GM18526 (cell line): ENCODE results near the gene PCIF1.

Experiments used
- POLR2A ChIP-seq: IDR thresholded peaks from 3 replicates; pipeline ENCODE4 v1.6.1; 2011; ENCODE audit not compliant: insufficient read length; ENCODE audit errors: extremely low read depth

PCIF1 gene

DNA sequence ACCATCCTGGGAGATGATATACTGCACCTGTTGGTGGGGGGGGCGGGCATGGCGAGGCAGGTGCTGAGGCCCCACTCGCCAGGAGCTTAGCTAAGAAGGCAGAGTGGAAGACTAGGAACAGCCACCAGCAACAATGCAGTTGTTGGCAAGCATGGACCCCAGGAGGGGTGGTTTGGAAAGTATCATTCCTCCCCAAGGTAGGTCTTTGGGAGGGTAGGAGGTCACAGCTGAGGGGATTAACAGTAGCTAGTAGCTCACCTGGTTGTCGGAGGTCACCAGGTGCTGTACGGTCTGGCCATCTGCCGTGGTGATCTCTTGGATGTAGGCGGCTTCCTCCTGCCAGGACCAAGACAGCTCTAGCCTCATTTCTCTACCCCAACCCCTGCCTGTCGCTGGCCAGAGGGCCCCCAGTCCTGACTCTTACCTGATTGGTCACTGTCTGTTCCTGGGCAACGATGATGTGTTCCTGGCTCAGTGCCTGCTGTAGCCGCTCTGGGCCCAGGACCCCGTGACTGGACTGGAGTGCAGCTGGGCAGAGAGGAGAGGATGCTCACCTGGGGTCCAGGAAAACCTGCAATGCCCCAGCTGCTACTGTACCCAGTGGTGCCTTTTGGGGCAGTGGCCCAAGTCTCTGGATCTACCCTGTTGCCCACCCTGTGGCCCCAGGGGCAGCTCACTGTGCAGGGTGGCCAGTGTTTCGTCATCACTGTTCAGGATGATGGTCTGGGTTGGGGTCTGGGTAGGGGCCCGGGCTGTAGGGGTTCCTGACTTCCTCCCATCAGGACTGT lies 15.3 kb downstream of the PCIF1 start:
- TF ChIP-seq POLR2A: no peak

DNA sequence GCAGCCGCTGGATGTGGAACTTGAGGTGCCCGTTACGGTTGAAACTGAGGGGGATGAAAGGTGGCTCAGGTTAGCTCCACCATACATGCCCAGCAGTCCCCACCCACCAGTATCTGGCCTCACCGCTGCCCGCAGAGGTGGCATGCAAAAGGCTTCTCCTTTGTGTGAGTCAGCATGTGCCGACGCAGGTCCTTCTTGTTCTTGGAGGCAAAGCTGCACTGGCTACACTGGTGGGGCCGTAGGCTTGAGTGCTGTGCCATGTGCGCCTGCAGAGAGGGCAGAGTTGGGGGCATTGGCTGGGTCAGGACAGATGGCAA lies 15.8 kb downstream of the PCIF1 start:
- no peak for TF ChIP-seq POLR2A

- no peak for TF ChIP-seq POLR2A
Observed at GRCh38 chr20:45951925-45952834, 17.7 kb downstream of the PCIF1 start.

- TF ChIP-seq POLR2A: no peak
Observed at GRCh38 chr20:45952861-45953260, 18.4 kb downstream of the PCIF1 start.

GRCh38 chr20:45953672-45954071 lies 19.2 kb downstream of the PCIF1 start:
- TF ChIP-seq POLR2A: no peak

DNA sequence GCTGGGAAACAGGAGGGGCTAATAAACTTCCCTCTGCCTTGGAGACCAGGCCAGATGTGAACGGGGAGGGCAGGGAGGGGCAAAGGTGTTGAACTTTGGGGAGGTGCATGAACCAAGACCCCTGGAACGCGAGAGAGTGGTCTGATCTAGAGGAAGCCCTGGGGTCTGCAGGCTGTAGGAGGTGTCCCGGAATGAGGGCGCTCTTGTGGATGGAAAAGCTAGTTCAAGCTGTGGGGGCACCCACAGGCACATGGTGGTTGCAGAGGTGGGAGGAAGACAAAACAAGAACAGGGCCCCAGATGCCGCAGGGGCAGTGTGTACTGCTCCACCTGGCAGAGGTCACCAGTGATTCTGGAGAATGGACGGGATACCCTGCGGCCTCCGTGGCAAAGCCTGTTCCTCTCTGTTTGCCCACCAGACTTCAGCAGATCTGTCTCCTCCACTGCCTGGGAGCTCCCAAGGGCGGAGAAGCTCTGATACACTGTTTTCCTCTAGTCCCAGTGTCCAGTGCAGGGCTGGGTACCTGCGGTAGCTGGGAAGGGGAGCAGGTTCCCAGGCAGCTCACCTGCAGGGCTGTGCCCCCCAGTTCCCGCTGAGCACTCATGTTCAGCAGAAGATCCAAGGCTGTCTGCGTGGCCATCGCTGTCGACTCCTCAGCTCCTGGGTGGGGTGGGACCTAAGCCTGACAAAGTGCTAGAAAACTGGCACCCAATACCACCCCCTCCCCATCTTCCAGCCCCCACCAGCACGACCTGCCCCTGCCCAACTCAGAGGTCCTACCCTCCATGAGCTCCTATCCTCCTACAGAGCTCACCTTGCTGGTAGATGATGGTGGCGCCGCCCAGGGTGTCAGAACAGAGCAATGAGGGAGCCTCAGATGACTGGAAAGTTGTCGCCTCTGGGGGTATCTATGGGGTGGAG lies 22.8 kb downstream of the PCIF1 start:
- no peak for TF ChIP-seq POLR2A

GRCh38 chr20:45958593-45958992 lies 24.1 kb downstream of the PCIF1 start:
- no peak for TF ChIP-seq POLR2A

DNA sequence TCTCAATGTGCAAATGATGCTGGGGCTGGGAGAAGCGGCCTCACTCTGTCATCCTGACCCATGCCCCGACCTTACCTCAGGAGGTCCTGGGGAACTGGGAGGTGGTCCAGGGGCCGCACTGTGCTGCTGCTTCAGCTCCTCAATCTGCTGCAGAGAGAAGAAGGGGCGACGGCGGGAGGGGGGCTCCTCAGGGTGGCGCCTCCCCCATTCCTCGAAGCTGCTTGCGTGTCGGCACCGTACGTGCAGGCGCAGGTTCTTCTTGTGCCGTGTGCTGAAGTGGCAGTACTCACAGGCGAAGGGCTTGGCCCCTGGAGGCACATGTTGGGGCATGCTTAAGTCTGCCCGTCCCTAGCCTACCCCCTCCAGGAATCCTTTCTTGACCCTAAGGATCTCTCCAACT lies 24.6 kb downstream of the PCIF1 start:
- TF ChIP-seq POLR2A: no peak

GRCh38 chr20:45959956-45960630 lies 25.6 kb downstream of the PCIF1 start:
- TF ChIP-seq POLR2A: no peak

GRCh38 chr20:45962031-45962755 lies 27.7 kb downstream of the PCIF1 start:
- no peak for TF ChIP-seq POLR2A

- TF ChIP-seq POLR2A: no peak
Observed at GRCh38 chr20:45963059-45964005, 28.8 kb downstream of the PCIF1 start.

DNA sequence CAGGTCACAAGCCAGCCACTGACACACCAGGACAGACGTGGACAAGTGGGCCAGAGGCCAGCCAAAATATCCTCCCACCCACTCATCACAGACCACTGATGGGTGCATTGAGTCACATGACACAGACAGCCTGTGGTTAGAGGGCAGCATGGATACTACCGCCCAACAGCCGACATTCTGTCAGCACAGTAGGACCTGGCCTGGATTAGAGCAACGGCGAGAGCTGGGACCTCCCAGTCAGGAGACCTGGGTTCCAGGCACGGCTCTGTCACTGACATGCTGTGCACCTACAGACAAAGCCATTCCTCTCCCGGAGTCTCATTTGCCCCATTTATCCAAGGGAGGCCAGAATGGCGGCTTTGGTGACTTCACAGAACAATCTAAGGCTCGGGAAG lies 29.5 kb downstream of the PCIF1 start:
- no peak for TF ChIP-seq POLR2A
